Umbilical cord (tissue), 2 donors: ENCODE measurements around the gene LRP2. TPM values are rescaled to one million over a fixed set of nuclear protein-coding genes. Genes with fewer than 3 reads are reported as not detected.
"Not testable (repeated sequence)": the region's sequence is repeated elsewhere in the genome, so short reads cannot be mapped to it uniquely, and the experiment has no call there.

Experiments
- DNase-seq: peaks from one replicate; pipeline ENCODE4 v3.0.0-alpha.2; 2015; ENCODE audit warnings: low spot score
- total RNA-seq: library from RNA; depleted of rRNA; stranded (reverse); fragments of >200 nt; gene quantifications from one replicate; pipeline ENCODE4 v1.2.3, GENCODE V29; 2014; ENCODE audit warnings: low replicate concordance; ENCODE audit not compliant: insufficient read depth

LRP2 gene
- 0.72 TPM for total RNA-seq

GRCh38 chr2:169362118-169362893, at the start of gene LRP2:
LRP2 (minus strand) TSS chr2:169362534; CDS start chr2:169362399, 135 bp downstream.
- DNase-seq = peak; percentile 5

- no peak for DNase-seq
These were observed 44.6 kb upstream of the LRP2 start for GRCh38 chr2:169406891-169407290.

GRCh38 chr2:169399491-169399890, 37.2 kb upstream of the LRP2 start:
- DNase-seq = not testable (repeated sequence)

GRCh38 chr2:169397697-169398096, 35.4 kb upstream of the LRP2 start:
- peak; percentile 24 for DNase-seq

- DNase-seq = no peak
These were observed 33.6 kb upstream of the LRP2 start for GRCh38 chr2:169395821-169396374.

- DNase-seq = peak; percentile 33
These were observed 30.8 kb upstream of the LRP2 start for GRCh38 chr2:169393068-169393590.

- no peak for DNase-seq
These were observed 28.9 kb upstream of the LRP2 start for GRCh38 chr2:169391236-169391635.

- no peak for DNase-seq
These were observed 25.8 kb upstream of the LRP2 start for GRCh38 chr2:169388161-169388560.

- no peak for DNase-seq
These were observed 24.4 kb upstream of the LRP2 start for GRCh38 chr2:169386722-169387121.

- DNase-seq = no peak
These were observed 22.5 kb upstream of the LRP2 start for GRCh38 chr2:169384816-169385215.

- DNase-seq = no peak
These were observed 10.2 kb upstream of the LRP2 start for GRCh38 chr2:169372561-169372960.

GRCh38 chr2:169366066-169366465, 3.7 kb upstream of the LRP2 start:
- no peak for DNase-seq

GRCh38 chr2:169365029-169365480, 2.7 kb upstream of the LRP2 start:
- no peak for DNase-seq

- DNase-seq = peak; percentile 19
These were observed 1.3 kb upstream of the LRP2 start for GRCh38 chr2:169363560-169364150.

GRCh38 chr2:169362894-169363559, 693 bp upstream of the LRP2 start:
- no peak for DNase-seq

GRCh38 chr2:169361706-169362117, 622 bp downstream of the LRP2 start:
- peak; percentile 10 for DNase-seq

- DNase-seq = no peak
These were observed 1.2 kb downstream of the LRP2 start for GRCh38 chr2:169360984-169361705.

GRCh38 chr2:169358016-169358415, 4.3 kb downstream of the LRP2 start:
- DNase-seq = no peak

GRCh38 chr2:169354244-169354643, 8.1 kb downstream of the LRP2 start:
- DNase-seq = no peak

GRCh38 chr2:169351725-169352124, 10.6 kb downstream of the LRP2 start:
- DNase-seq = no peak

- no peak for DNase-seq
These were observed 12.8 kb downstream of the LRP2 start for GRCh38 chr2:169349535-169349934.
